HG03064 (cell line): Measurements from ENCODE around the gene FOXP1.

Experiments
- ATAC-seq: cut with Tn5 transposase; IDR thresholded peaks from one replicate; pipeline ENCODE4 v1.9.1; 2021; ENCODE audit warnings: low read depth; ENCODE audit not compliant: unreplicated experiment

FOXP1 gene

DNA sequence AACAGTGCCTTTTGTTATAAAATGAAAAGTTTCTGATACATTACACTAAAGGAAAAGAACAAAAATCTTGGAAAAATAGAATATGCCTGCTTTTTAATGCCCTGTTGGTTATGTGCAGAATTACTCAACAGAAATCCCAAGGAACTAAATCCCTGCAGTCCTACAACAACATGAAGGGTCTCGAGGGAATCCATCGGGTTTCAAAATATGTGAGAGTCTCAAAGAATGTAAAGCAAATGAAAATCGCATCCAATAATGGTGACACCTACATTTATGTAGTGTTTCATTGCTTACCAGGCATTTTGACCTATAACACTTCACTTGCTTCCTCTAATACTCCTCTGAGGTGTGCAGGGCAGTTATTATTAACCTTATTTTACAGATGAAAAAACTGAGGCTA is 411.3 kb downstream of the FOXP1 start:
- ATAC-seq: no peak

GRCh38 chr3:71171247-71171646 is 412.3 kb downstream of the FOXP1 start:
- ATAC-seq: no peak

- no peak for ATAC-seq
Observed at GRCh38 chr3:71168880-71169411, 414.6 kb downstream of the FOXP1 start.

DNA sequence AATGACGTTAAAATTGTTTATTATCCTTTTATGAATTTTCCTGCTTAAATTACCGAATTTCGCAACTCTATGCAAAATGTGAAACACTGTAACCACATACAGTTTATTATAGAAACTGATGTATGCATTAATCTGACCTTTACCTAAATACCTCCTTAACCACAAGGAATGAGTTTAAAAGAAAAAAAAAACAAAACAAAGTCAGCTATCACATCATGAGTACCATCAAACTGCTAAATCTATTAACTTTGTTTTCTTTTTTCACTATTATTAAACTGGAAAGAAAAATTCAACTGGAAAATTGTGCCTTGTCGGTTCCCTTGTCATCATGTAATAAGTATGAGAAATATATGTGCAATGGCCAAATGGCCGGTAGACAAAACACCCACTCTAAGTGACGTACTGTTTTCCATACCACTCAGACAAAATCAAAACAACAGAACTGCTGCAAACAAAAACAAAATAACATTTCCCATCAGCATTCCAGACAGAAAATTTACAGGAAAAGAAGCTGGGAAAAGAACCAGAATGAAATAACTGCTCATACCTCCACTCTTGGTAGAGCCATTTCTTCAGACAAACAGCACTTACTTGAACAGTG is 415.3 kb downstream of the FOXP1 start:
- no peak for ATAC-seq

DNA sequence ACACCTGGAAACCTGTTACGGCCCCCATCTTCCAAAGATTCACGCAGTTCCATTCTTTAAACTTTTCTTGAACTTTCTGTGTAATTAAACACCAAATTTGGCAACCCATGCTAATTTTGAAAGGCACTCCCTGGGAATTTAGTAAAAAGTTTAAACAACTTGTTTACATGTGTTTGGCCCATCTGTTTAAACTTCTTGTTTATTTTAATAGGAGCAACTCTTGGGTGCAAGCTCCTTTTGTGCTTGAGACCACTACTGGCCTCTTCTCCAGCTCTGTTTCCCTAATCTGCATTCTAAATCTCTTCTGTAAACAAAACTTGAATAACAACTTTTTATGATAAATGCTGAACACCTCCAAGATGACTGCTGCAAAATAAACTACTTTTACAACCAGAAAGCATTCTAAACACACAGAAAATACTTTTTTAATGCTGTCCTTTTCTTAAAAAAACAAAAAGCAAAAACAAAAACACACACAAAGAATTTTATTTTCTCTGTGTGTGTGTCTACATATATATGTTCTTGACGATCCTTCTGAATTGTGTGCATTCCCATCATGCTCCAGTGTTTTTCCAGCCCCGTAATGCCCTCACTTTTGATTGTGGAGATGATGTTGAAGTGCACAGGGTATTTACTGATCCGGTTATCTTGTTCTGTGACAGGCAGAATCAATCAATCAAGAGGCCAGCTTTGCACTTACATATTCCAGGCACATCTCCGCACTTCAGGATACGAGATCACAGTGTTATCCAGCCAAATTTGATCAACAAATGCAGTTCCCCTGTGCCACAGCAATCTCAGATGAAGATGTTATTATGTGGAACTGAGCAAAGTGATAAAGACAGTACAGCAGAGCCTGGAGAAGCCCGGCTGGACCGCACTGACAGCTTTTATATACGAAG is 416.9 kb downstream of the FOXP1 start:
- no peak for ATAC-seq

- ATAC-seq: no peak
Observed at GRCh38 chr3:71164881-71165280, 418.6 kb downstream of the FOXP1 start.

- ATAC-seq: no peak
Observed at GRCh38 chr3:71163198-71163918, 420.2 kb downstream of the FOXP1 start.

DNA sequence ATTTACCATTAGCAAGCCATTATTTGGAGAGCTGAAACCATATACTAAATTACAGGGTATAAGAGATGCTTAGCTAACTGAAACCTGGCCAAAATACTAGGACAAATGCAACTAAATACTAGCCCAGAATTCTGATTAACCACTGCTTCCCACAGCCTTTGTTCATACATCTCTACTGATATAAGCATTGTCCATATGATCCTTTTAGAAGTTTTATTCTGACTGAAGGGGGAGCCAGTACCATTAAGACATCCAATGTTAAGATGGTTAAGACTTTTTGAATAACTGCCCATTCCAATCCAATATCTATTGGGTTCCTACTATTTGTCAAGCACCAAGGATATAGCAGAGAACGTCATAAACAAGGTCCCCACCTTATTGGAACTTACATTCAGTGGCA is 421.3 kb downstream of the FOXP1 start:
- ATAC-seq: no peak

- ATAC-seq: no peak
Observed at GRCh38 chr3:71160785-71161546, 422.6 kb downstream of the FOXP1 start.

GRCh38 chr3:71156062-71156665 is 427.4 kb downstream of the FOXP1 start:
- ATAC-seq: no peak

DNA sequence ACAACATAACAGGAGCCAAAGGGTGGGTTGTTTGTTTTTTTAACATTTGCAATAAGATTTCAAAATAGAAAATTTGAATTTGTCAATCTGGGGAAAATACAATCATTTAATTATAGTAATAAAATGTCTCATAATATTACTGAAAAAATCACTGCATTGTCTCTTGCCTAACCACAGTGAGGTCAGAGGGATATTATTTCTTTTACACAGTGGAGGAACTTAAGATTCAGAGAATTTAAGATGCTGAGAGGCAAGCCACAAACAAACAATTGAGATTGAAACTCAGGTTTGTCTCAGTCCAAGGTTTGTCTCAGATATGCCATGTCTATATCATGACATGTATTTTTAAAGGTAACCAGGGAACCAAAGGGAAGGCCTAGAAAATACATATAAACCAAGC is 428.7 kb downstream of the FOXP1 start:
- no peak for ATAC-seq

DNA sequence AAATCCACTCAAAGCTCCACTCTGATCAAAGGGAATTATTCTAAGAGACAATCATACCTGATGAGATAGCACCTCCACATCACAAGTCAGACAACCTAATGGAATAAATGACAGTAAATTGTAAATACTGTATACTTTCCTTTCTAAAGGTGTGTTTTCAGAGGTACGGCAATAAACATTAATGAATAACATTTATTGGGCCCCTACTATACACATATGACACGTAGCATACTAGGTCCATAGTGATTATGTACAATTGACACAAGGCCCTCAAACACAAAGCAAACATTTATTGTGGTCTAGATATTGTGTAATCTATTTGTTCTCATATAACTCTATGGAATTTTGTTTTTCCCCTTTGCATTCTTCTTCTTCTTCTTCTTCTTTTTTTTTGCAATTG is 429.8 kb downstream of the FOXP1 start:
- no peak for ATAC-seq

DNA sequence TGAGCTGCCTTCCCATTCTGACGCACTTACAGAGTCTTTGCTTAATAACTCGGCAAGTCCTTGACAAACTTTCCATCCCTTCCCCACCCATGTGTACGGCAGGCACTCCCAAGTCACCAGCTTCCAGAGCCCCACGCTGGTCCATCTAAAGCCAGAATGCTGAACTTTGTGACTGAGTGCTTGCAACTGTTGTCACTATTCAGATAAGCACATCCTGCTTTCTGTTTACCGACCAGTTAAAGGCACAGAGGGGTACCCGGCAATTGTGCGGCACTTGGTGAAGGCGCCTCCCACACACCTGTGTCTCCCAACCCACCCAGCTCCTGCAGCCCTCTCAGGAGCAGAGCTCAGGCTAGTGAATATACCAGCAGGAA is 430.6 kb downstream of the FOXP1 start:
- ATAC-seq: no peak

DNA sequence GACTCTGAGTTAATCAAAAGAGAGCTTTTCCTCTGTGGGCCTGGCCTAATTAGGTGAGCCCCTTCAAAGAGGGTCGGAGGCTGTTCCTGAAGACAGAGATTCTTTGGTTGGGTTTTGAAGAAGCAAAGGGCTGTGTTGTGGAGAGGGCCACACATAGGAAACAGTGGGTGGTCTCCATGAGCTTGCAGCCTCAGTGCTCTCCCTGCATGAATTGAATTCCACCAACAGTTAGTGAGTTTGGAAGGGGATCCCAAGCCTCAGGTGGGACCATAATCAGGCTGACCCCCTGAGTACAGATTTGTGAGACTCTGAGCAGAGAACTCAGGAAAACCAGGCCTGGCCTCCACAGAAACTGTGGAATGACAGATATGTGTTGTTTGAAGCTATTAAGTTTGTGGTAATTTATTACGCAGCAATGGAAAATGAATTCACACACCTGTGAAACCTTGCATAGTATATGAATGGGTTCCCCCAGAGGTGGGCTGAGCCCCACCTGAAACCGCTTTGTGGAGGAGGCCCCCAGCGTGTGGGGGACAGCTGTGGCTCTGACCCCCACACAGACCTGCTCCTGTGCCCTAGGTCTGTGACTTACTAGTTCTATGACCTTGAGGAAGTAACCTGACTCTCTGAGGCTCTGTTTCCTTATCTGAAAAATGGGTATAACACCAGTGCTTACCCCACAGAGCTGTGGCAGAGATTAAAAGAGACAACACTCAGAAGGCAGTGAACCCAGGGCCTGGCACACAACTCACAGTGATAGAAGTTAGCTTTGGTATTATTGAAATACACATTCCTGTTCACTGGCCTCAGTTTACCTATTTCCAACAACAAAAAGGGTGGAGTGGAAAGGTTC is 431.3 kb downstream of the FOXP1 start:
- ATAC-seq: no peak

GRCh38 chr3:71149959-71150954 is 433.3 kb downstream of the FOXP1 start:
- no peak for ATAC-seq

GRCh38 chr3:71148455-71149060 is 435.0 kb downstream of the FOXP1 start:
- no peak for ATAC-seq

GRCh38 chr3:71146673-71147072 is 436.9 kb downstream of the FOXP1 start:
- ATAC-seq: no peak

GRCh38 chr3:71145954-71146353 is 437.6 kb downstream of the FOXP1 start:
- no peak for ATAC-seq
